Stimulated activated CD8-positive, alpha-beta memory T cell treated with anti-CD3 and anti-CD28 coated beads, Interleukin-4, amount 100 ng/mL, for 4 hours (primary cell): ENCODE data around the gene SNTB2.
"Not testable (repeated sequence)": the region's sequence is repeated elsewhere in the genome, so short reads cannot be mapped to it uniquely, and the experiment has no call there.

Experiments
- DNase-seq, 2 donors: peaks; one replicate each; pipeline ENCODE4 v3.0.0-alpha.2; 2020; ENCODE audit warnings: low read depth in 2 of 2, low spot score in 1 of 2

SNTB2 gene

DNA sequence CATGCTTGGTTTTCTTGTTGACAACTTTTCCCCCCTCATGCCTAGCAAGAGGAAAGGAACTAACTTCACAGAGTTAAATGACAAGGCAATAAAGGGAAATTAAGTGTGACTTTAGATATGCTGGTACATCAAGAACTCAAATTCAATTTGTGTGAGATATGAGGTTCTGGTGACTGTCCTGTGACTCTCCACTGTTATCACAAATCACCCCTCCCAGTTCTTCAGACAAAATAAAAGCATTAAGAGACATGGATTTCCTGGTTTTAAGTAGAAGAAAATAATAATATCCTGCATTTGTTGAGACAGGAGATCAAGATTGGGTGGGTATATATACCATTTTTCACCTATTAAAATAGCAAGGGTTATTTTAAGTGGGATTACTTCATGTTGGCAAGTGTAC lies 46.2 kb downstream of the SNTB2 start:
- no peak for DNase-seq

DNA sequence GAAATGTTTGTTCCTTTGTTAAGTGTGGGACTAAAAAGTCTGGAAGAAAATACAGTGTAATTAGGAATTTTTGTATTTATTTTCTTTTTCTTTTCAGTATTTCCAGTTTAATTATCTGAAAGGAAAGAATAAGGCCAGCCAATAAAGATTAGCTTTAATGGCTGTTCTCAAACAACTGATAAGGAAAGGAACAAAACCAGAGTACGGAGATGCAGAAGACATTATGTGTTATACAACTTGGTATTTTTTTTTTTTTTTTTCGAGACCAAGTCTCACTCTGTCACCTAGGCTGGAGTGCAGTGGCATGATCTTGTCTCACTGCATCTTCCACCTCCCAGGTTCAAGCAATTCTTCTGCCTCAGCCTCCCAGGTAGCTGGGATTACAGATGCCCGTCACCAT lies 47.5 kb downstream of the SNTB2 start:
- no peak for DNase-seq

DNA sequence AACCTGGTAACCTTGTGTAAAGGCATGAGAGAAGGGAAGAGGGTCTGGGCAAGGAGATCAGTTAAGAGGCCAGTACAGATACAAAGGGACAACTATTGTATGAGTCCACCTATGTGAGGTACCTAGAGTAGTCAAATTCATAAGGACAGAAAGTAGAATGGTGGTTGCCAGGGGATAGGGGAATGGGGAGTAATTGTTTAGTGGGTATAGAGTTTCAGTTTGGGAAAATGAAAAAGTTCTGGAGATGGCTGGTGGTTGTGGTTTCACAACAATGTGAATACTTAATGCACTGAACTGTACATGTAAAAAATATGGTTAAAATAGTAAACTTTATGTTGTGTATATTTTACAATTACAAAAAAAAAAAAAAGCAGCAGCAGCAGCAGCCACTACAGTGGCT lies 49.4 kb downstream of the SNTB2 start:
- no peak for DNase-seq

DNA sequence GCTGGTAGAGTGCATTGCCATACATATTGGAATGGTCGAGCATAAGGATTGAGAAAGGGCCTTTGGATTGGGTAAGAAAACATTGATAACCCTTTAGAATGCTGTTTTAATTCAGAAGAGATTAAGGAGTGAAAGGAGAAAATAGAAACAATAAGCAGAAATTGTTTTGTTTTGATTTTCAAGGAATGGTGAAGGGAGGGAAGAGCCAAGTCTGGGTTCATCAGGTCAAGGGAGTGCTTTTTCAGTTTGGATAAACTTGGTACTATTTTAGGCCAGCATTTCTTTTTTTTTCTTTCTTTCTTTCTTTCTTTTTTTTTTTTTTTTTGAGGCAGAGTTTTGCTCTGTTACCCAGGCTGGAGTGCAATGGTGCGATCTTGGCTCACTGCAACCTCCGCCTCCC lies 50.3 kb downstream of the SNTB2 start:
- DNase-seq, result no peak

DNA sequence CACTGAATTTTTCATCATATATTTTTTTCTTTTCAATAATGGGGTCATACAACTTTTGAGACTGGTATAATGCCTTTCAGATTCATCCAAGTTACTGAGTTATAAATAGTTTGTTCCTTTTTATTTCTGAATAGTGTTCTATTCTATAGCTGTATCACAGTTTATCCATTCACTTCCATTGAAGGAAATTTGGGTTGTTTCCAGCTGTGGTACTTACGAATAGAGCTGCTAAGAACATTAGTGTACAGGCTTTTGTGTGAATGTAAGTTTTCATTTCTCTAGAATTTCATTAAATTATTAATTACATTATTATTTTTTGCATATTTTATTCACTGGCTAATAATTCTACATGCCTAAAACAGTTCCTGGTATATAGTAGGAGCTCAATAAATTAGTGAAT lies 52.9 kb downstream of the SNTB2 start:
- DNase-seq, result no peak

DNA sequence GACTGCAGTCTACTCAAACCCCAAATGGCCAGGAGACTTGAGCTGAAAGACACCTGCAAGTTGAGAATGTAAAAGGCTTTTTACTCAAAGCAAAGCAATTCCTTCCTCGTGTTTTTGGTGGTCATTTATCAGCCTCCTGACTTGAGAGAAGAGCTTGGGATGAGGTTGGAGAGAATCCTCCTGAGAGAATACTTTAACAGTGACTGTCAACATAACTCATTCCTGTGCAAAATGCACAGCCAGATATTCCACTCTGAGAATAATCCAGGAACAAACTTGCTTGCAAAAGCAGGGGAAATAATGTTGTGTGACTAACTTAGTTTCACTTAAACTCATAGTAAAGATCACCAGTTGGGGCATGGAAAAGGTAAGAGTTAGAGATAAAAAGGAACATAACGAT lies 53.4 kb downstream of the SNTB2 start:
- DNase-seq, result no peak

DNA sequence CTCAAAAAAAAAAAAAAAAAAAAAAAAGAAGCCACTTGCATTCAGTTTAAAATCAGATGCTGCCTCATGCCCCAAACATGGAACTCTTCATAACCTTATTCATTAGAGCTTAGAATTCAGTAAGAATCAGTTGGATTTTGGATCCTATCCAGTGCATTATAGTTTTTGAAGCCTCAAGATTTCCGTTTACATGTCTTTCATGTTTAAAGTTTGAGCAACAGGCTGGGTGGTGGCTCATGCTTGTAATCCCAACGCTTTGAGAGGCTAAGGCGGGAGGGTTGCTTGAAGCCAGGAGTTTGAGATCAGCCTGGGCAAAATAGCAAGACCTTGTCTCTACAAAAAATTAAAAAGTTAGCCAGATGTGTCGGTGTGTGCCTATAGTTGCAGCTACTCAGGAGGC lies 55.0 kb downstream of the SNTB2 start:
- no peak for DNase-seq

DNA sequence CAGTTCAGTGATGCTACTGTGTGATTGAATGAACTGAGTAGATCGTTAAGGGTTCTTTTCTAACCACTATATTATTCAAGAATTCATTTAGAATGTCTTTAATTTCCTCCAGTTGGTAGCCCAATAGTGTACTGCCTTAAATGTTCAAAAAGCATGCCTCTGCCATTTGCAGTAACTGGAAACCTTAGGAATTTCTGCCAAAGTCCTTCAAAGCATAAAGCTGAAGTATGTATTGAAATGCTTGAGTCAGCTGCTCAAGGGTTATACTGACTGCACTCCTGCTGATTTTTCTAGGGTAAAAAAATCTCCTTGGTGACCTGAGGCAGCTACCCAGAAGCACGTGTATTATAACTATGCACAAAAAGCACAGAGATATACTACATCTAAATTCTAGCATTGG lies 56.5 kb downstream of the SNTB2 start:
- DNase-seq, result no peak

DNA sequence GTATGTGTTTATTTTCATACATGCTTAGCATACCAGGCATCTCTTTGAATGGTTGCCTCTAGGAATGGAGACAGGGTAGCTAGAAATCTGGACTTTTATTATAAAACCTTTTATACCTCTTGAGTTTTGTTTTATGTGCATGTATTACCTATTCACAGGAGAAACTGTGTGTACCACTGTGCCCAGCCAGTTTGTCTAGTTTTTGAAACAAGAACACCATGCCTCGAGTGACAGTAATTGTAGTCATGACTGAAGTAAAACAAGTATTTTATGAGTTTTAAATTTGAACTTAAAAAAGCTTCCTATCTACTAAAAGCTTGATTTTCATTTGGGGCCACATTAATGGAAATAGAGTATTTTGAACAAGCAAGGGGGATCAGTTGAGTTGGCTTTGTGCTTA lies 57.4 kb downstream of the SNTB2 start:
- no peak for DNase-seq

DNA sequence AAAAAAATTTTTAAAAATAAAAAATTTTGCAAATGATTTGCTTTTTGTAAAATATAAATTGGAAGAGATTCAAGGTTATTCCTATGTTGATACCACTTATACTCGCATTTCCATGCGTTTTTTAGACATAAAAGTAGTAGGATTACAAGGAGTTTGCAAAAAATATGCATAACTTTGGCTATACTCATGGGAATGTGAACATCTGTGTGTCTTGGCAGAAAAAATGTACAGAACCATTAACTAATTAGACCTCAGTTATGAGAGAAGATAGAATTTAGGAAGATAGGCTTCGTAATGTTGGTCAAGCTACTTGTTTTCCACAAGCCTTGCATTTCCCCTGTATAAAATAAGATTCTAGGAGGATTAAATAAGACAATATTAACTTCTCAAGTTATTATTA lies 63.1 kb downstream of the SNTB2 start:
- no peak for DNase-seq

DNA sequence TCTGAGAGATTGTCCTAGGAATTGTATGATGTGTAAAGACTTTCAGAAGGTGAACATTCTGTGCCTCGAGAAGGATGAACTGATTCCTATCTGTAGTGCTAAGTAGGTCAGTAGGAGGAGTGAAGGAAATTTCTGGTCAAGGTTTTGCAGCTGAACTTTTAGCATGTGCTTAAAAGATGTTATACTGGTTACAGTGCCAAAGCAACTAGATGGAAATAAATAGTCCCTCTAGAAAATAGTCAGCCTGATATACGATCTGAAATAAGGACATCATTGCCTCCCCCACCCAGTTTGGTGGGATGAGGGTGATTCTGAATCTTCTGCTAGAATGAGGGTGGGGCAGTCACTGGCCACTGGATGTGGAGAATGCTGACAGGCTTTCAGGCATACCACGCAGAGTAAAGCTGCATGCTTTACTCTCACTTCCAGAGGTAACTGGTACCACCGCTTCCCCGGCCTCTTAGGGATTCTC lies 66.9 kb downstream of the SNTB2 start:
- no peak for DNase-seq

DNA sequence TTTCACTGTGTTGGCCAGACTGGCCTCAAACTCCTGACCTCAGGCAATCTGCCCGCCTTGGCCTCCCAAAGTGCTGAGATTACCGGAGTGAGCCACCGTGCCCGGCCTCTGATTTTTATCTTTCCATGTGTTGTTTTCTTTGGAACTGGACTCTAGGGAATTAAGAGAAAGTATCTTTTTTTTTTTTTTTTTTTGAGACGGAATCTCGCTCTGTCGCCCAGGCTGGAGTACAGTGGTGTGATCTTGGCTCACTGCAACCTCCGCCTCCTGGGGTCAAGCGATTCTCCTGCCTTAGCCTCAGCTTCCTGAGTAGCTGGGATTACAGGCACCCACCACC lies 72.4 kb downstream of the SNTB2 start:
- not testable (repeated sequence) for DNase-seq

DNA sequence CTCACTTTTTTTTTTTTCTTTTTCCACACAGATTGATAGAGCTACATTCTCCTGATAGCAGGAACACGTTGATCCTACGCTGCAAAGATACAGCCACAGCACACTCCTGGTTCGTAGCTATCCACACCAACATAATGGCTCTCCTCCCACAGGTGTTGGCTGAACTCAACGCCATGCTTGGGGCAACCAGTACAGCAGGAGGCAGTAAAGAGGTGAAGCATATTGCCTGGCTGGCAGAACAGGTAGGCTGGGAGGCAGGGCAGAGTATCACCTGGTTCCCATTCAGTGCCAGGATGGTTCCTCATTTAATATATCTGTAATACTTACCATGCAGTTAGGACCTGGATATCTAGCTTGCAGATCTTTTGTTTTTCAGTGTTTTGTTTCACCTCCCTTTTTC lies 73.1 kb downstream of the SNTB2 start:
- no peak for DNase-seq

DNA sequence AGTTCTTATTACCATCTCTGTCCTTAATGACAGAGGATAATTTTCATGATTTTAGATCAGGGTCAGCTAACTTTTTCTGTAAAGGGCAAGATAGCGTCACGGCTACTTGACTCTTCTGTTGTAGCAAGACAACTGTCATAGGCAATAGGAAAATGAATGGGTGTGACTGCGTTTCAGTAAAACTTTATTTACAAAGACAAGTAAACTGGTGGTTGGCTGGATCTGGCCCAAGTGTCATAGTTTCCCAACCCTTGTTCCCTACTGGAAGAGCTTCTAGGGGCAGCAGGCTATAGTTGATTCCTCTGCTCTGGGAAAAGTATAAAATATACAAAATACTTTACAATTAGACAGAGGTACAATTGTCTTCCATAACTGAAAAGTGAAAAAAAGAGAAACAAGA lies 73.5 kb downstream of the SNTB2 start:
- DNase-seq, result no peak

DNA sequence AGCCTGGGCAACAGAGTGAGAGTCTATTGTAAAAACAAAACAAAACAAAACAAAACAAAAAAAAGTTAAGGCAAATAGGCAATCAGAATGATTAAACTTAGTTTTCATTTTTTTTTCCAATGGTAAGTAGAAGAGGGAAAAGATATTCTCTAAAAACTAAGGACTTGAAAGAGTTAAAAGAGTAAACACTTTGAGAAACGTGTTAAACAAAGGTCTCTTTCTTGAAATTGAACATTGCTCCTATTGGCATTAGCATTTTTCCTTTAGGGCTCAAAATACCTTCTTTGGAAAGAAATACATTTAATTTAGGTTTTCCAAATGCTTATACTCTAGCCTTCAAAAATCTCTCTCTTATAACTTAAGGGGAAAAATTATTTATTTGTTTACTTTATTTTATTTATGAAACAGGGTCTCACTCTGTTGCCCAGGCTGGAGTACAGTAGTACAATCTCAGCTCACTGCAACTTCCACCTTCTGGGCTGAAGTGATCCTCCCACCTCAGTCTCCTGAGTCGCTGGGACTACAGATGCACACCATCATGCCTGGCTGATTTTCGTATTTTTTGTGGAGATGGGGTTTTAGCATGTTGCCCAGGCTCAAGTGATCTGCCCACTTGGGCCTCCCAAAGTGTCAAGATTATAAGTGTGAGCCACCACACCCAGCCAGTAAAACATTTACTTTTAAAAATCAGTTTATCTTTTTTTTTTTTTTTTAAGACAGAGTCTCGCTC lies 79.5 kb downstream of the SNTB2 start:
- no peak for DNase-seq

DNA sequence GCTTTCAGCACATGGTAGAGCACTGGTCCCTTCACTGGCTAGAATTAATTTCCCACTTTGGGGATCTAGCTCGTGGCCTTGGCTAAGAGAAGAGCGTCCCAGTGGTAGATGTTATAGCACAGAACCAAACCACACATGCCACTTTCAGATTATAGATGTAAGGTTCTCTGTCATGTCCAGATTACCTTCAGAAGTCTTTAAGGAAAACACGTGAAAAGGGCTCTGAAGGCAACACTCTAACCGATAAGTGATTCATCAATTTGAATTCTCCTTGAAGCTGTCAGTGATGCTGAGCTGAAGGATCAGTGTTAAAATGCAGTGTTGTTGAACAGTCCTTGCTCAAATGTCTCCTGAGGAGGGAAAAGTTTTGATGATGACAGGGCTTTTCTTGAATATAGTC lies 80.7 kb downstream of the SNTB2 start:
- no peak for DNase-seq

DNA sequence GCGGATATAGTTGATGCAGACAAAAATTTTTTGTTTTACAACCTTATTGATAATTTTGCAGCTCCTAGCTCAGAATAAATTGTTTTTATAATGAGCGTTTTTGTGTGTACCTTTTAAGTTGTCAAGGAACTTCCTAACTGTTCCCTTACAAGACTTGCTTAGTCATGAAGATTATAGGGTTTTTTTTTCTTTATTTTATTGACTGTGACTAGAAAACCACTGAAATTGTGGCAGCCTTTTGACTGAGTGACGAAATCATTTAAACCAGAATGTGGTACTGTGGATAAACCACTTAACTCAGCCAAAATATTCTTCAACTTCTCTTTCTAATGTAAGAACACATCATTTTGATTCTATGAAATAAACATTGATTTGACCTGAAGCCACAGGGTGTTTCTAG lies 83.4 kb downstream of the SNTB2 start:
- no peak for DNase-seq

DNA sequence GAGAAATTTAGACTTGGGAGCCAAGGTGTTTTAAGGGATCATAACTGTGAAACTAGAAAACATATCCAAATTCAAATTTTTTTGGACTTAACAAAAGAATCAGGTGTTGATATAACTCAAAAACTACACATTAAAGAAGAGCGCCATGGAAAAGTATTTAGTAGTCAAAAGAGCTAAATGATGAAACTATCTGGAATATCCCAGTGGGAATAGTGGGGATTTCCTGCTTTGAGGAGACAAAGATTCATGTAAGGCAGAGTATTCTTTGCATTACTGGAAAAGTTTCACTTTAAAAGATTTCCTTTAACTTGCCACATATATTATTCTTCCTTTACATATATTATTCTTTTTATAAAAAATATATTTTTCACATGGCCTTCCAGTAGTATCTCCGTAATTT lies 83.9 kb downstream of the SNTB2 start:
- no peak for DNase-seq

DNA sequence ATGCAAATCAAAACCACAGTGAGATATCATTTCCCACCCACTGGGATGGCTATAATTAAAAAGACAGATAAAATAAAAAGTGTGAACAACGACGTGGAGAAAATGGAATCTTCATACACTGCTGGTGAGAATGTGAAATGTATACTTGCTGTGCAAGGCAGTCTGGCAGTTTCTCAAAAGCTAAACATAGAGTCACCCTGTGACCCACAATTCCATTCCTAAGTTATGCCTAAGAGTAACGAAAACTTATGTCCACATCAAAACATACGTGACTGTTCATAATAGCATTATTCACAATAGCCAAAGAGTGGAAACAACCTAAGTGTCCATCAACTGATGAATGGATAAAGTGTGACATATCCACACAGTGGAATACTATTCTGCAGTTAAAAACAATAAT lies 86.0 kb downstream of the SNTB2 start:
- DNase-seq, result no peak

DNA sequence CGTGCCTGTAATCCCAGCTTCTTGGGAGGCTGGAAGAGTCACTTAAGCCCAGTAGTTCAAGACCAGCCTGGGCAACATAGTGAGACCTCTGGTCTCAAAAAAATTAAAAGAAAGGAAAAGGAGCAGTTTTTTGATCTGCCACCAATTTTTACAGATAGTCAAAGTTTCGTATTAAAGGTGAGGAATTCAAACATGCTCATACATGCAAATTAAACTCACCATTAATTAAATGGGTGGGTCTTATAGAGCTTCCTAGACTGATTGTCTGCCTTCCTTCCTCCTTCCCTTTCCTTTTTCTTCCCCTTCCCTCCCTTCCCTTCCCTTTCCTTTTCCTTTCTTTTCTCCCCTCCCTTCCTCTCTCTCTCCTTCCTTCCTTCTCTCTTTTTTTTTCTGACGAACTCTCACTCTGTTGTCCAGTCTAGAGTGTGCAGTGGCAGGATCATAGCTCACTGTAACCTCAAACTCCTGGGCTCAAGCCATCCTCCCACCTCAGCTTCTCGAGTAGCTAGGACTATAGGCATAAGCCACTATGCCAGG lies 87.8 kb downstream of the SNTB2 start:
- no peak for DNase-seq

DNA sequence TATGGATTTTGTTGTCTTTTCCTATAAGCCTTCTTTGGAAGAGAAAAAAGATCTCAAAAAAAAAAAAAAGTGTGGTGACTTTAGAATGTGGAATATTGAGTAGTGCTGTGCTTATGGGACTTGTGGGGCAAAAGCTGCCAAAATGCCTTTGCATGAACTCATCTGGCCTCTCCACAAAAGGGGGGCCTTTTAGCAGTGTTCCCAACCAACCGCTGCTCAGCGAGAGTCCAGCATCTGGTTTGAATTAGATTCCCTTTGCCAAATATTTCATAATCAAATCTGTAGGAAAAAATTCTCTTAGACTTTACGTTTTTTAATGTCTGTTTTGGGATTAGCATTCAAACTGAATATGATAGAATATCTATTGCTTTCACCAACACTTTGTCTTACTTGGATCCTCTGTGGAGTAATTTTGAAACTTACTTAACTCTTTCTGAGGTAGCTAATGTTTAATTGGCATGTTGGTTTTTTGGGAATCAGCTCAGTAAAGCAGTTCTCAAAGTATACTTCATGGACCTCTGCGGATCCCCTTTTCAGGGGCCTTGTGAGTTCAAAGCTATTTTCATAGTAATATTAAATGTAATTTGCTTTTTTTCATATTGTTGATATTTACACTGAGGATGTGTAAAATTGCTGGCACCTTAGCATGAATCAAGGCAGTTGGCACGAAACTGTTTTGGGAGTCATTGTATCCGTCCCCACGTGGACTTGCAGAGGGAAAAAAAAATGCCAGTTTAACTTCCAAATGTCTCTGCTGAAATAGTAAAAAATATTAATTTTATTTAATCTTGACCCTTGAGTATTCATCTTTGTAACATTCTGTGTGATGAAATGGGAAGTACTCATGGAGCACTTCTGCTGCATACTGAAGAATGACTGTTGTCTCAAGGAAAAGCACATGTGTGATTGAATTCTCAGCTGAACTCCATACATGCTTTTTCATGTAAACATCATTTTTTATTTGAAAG lies 89.5 kb downstream of the SNTB2 start:
- DNase-seq, result no peak

DNA sequence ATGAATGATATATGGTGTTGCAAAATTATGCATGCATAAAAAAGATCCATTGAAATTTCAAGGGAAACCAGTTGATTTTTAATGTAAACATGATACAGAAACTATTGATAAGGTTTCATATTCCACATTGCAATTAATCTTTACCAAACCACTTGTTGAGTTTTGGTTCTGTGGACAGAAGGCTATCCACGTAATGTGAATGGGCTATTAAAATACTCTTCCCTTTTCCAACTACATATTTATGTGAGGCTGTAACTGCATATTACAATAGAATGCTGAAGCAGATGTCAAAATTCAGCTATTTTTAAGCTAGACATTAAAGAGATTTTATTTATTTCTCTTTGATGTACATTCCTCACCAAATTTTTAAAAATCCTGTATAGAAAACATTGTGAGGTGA lies 90.4 kb downstream of the SNTB2 start:
- DNase-seq, result no peak
